Breast epithelium (tissue), 4 donors: ENCODE measurements around the gene CCDC127. TPM values are rescaled to one million over a fixed set of nuclear protein-coding genes. Genes with fewer than 3 reads are reported as not detected.
"Not testable (repeated sequence)": the region's sequence is repeated elsewhere in the genome, so short reads cannot be mapped to it uniquely, and the experiment has no call there.

Experiments
- DNase-seq, 2 donors: peaks; one replicate each; pipeline ENCODE4 v3.0.0-alpha.2; 2019; ENCODE audit warnings: low spot score in 2 of 2
- H3K27ac ChIP-seq, 2 donors: fragments of 200-600 bp; sonication (generic) in 1 of 2; one replicate each; pipeline ENCODE4 v1.5.1; 2016 to 2019; ENCODE audit warnings: mild to moderate bottlenecking in 1 of 2
- H3K27me3 ChIP-seq, 2 donors: fragments of 200-600 bp; sonication (generic) in 1 of 2; one replicate each; pipeline versions ENCODE4 v1.5.1 to v1.6.0; 2017 to 2019; ENCODE audit warnings: control low read depth in 1 of 2, mild to moderate bottlenecking in 1 of 2
- H3K36me3 ChIP-seq: fragments of 200-600 bp; one replicate; pipeline ENCODE4 v1.5.1; 2019
- H3K4me1 ChIP-seq, 2 donors: fragments of 200-600 bp; sonication (generic); one replicate each; pipeline ENCODE4 v1.5.1; 2016 to 2019; ENCODE audit warnings: control low read depth in 1 of 2
- H3K4me3 ChIP-seq, 3 donors: fragments of 200-600 bp; sonication (generic); 1 replicate in 2 of 3; 2 replicates in 1 of 3; pipeline ENCODE4 v1.5.1; 2016 to 2019; ENCODE audit warnings: mild to moderate bottlenecking in 3 of 3, moderate library complexity in 2 of 3
- H3K9me3 ChIP-seq, 2 donors: fragments of 200-600 bp; sonication (generic) in 1 of 2; one replicate each; pipeline ENCODE4 v1.5.1; 2016 to 2019; ENCODE audit warnings: control low read depth in 1 of 2
- CTCF ChIP-seq, 3 donors: fragments of 450-650 bp; IDR thresholded peaks; one replicate each; pipeline ENCODE4 v1.5.1; 2016 to 2017; ENCODE audit warnings: antibody characterized with exemption in 3 of 3, mild to moderate bottlenecking in 3 of 3, moderate library complexity in 3 of 3
- POLR2A ChIP-seq: fragments of 450-650 bp; IDR thresholded peaks from one replicate; pipeline ENCODE4 v1.6.1; 2016; ENCODE audit warnings: antibody characterized with exemption, mild to moderate bottlenecking, moderate library complexity
- POLR2AphosphoS5 ChIP-seq, 3 donors: sonication (generic); formaldehyde crosslinking; IDR thresholded peaks; one replicate each; pipeline ENCODE4 v1.6.1; 2017; ENCODE audit warnings: antibody characterized with exemption in 3 of 3
- intact Hi-C: fragments of 100-400 bp; cut with DNase I; formaldehyde crosslinking; loops from one replicate; pipeline ENCODE4 v1.15.1; 2023; ENCODE audit warnings: low total_unique reads
- total RNA-seq, 3 donors: library from RNA; depleted of rRNA; stranded (reverse); fragments of >200 nt; gene quantifications; one replicate each; pipeline ENCODE4 v1.1.0, GENCODE V29; 2016

Gene CCDC127
- total RNA-seq, 3 donors from 2014 or later: 5.0 to 5.6 (median 5.3) TPM

GRCh38 chr5:252546-252945 is 34.6 kb upstream of the CCDC127 start:
- Histone ChIP-seq H3K4me1 (no peaks in the 10 kb centered on the region), H3K27me3 (no peaks in the 10 kb centered on the region), H3K27ac (peak overlapping the region; percentile 68 to 74), H3K9me3 (no peaks in the 10 kb centered on the region), H3K4me3 (peak overlapping the region in 1 of 3 donors; percentile 5), H3K36me3 (no peaks in the 10 kb centered on the region)
- DNase-seq: no peak
- intact Hi-C loops: no loop called here
- TF ChIP-seq POLR2A (no peak), POLR2AphosphoS5 (IDR thresholded peaks at IDR 0.05) (no peak), CTCF (IDR thresholded peaks at IDR 0.05) (no peak)

- H3K36me3 ChIP-seq, H3K27me3 ChIP-seq, intact Hi-C loops, H3K9me3 ChIP-seq, H3K4me1 ChIP-seq, H3K4me3 ChIP-seq, DNase-seq: not testable (repeated sequence)
- H3K27ac ChIP-seq: peak overlapping the region; percentile 68 to 74
These were observed 34.0 kb upstream of the CCDC127 start for GRCh38 chr5:251975-252374.

GRCh38 chr5:251538-251937 is 33.6 kb upstream of the CCDC127 start:
- peak overlapping the region; percentile 68 to 74 for H3K27ac ChIP-seq
- H3K4me1 ChIP-seq, DNase-seq, H3K4me3 ChIP-seq, intact Hi-C loops, H3K36me3 ChIP-seq, H3K27me3 ChIP-seq, H3K9me3 ChIP-seq: not testable (repeated sequence)

- H3K27me3 ChIP-seq, H3K36me3 ChIP-seq, H3K4me3 ChIP-seq, H3K4me1 ChIP-seq, DNase-seq, intact Hi-C loops, H3K27ac ChIP-seq, H3K9me3 ChIP-seq: not testable (repeated sequence)
These were observed 33.1 kb upstream of the CCDC127 start for GRCh38 chr5:251016-251415.

GRCh38 chr5:250396-250795 is 32.4 kb upstream of the CCDC127 start:
- H3K9me3 ChIP-seq, H3K36me3 ChIP-seq, H3K27me3 ChIP-seq, intact Hi-C loops, DNase-seq, H3K4me1 ChIP-seq, H3K27ac ChIP-seq, H3K4me3 ChIP-seq: not testable (repeated sequence)

- H3K9me3 ChIP-seq, H3K4me1 ChIP-seq, H3K36me3 ChIP-seq, H3K4me3 ChIP-seq, H3K27me3 ChIP-seq, intact Hi-C loops, H3K27ac ChIP-seq, DNase-seq: not testable (repeated sequence)
These were observed 27.8 kb upstream of the CCDC127 start for GRCh38 chr5:245717-246116.

GRCh38 chr5:243683-244367 is 25.9 kb upstream of the CCDC127 start:
- DNase-seq, H3K9me3 ChIP-seq, H3K27me3 ChIP-seq, H3K4me1 ChIP-seq, H3K4me3 ChIP-seq, H3K27ac ChIP-seq, H3K36me3 ChIP-seq, intact Hi-C loops: not testable (repeated sequence)

GRCh38 chr5:241045-241669 is 23.2 kb upstream of the CCDC127 start:
- H3K9me3 ChIP-seq, intact Hi-C loops, H3K27me3 ChIP-seq, H3K4me3 ChIP-seq, H3K4me1 ChIP-seq, H3K36me3 ChIP-seq, DNase-seq, H3K27ac ChIP-seq: not testable (repeated sequence)

GRCh38 chr5:240550-240949 is 22.6 kb upstream of the CCDC127 start:
- H3K4me1 ChIP-seq, H3K27ac ChIP-seq, H3K4me3 ChIP-seq, DNase-seq, H3K36me3 ChIP-seq, H3K9me3 ChIP-seq, intact Hi-C loops, H3K27me3 ChIP-seq: not testable (repeated sequence)

GRCh38 chr5:237931-238330 is 20.0 kb upstream of the CCDC127 start:
- H3K9me3 ChIP-seq, H3K27me3 ChIP-seq, H3K36me3 ChIP-seq, H3K4me1 ChIP-seq, DNase-seq, intact Hi-C loops, H3K4me3 ChIP-seq, H3K27ac ChIP-seq: not testable (repeated sequence)

GRCh38 chr5:235527-235926 is 17.6 kb upstream of the CCDC127 start:
- H3K4me3 ChIP-seq, H3K9me3 ChIP-seq, H3K27me3 ChIP-seq, DNase-seq, H3K36me3 ChIP-seq, intact Hi-C loops, H3K4me1 ChIP-seq, H3K27ac ChIP-seq: not testable (repeated sequence)
